RWPE1 (cell line): ENCODE data around the gene LHX1.

ENCODE experiments used
- CTCF ChIA-PET: fragments of 350-600 bp; sonication (Branson Sonifier 250); formaldehyde crosslinking; extraction: SDS; loops from one replicate; lab custom pipeline; 2021; lab: Yijun Ruan, JAX
- POLR2A ChIA-PET: fragments of 400-600 bp; formaldehyde crosslinking; extraction: SDS; loops from one replicate; lab custom pipeline; 2020; ENCODE audit warnings: antibody characterized with exemption; ENCODE audit not compliant: low non-redundant PET; lab: Yijun Ruan, JAX
- DNase-seq: peaks from one replicate; pipeline ENCODE4 v3.0.0; 2012; ENCODE audit warnings: low spot score
- H3K27ac ChIP-seq: fragments of 450-650 bp; 2 replicates; pipeline ENCODE4 v1.5.1; 2017
- CTCF ChIP-seq: fragments of 450-650 bp; conservative IDR thresholded peaks from 2 replicates; pipeline ENCODE4 v1.5.1; 2017; ENCODE audit warnings: low read depth, mild to moderate bottlenecking

Gene LHX1

GRCh38 chr17:36937959-36938565, 787 bp downstream of the LHX1 start:
- POLR2A ChIA-PET = no interaction called here
- H3K27ac ChIP-seq = no peak overlapping the region

DNA sequence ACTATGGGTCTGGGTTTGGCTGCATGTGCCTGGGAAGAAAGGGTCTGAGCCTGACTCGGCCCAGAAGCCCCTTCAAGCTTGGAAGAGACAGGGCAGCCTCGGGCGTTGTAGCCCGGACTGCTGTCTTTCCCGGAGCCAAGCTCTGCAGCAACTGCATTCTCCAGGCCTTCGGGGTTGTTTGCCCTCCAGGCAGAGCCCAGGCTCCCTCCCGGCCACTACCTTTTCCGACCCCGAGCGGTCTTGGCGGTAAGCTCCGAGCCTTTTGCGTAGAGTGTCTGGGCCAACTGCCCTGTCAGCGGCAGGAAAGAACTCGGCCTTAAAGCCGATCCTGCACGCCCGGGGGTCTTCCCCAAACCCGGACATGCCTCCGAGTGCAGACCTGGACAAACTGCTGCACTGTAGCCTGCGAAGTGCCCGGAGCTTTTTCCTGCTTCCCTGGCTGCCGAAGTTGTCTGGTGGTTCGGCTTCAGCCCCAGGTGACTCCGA, 1.3 kb downstream of the LHX1 start:
- no peak overlapping the region for H3K27ac ChIP-seq

More at GRCh38 chr17:36937959-36938565, 787 bp downstream of the LHX1 start:
- no peak for TF ChIP-seq CTCF
- no peak for DNase-seq
- CTCF ChIA-PET = interaction anchor here (0.6 to 0.7 kb wide), 2 partner anchors 10 to 313 kb away, joined by 3 to 7 read pairs; no protein-coding TSS in a partner anchor

GRCh38 chr17:36939052-36939801, 2.0 kb downstream of the LHX1 start:
- DNase-seq = no peak
- ChIA-PET CTCF (interaction anchor here (0.6 kb wide), 1 partner anchor 338 kb away, joined by 3 read pairs; the partner anchor contains the start of gene MRM1), POLR2A (no interaction called here)
- no peak overlapping the region for H3K27ac ChIP-seq
- TF ChIP-seq CTCF = no peak

More for the DNA sequence above, 1.3 kb downstream of the LHX1 start:
- DNase-seq = no peak
- no peak for TF ChIP-seq CTCF
- CTCF ChIA-PET = interaction anchor here (0.6 to 0.7 kb wide), 3 partner anchors 10 to 337 kb away, joined by 3 to 7 read pairs (median 3); partner anchors contain the start of gene MRM1
- POLR2A ChIA-PET = no interaction called here

DNA sequence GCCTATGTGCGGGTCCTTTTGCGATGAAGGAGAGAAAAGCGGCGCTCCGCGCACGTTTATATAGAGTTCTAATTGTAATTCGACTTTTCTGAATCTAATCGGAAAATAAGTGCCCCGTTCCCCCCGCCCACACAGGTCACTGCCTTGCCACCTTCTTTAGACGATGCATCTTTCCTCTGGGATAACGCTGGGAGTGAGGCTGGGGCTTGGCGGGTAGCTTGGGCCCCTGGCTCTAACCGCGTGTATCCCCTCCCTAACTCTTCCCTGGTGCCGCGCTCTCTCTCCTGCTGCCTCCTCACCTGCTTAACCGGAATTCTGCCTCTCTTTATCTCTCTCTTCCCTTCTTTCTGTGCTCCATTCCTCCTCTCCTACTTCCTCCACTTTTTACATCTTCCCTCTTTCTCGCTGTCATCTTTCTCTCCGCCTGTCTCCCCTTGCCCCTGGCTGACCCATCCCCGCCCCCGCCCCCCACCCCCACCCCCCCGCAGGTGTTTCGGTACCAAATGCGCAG, 2.6 kb downstream of the LHX1 start:
- CTCF ChIA-PET = no interaction called here
- DNase-seq = no peak
- H3K27ac ChIP-seq = no peak overlapping the region
- POLR2A ChIA-PET = no interaction called here
- TF ChIP-seq CTCF = no peak

DNA sequence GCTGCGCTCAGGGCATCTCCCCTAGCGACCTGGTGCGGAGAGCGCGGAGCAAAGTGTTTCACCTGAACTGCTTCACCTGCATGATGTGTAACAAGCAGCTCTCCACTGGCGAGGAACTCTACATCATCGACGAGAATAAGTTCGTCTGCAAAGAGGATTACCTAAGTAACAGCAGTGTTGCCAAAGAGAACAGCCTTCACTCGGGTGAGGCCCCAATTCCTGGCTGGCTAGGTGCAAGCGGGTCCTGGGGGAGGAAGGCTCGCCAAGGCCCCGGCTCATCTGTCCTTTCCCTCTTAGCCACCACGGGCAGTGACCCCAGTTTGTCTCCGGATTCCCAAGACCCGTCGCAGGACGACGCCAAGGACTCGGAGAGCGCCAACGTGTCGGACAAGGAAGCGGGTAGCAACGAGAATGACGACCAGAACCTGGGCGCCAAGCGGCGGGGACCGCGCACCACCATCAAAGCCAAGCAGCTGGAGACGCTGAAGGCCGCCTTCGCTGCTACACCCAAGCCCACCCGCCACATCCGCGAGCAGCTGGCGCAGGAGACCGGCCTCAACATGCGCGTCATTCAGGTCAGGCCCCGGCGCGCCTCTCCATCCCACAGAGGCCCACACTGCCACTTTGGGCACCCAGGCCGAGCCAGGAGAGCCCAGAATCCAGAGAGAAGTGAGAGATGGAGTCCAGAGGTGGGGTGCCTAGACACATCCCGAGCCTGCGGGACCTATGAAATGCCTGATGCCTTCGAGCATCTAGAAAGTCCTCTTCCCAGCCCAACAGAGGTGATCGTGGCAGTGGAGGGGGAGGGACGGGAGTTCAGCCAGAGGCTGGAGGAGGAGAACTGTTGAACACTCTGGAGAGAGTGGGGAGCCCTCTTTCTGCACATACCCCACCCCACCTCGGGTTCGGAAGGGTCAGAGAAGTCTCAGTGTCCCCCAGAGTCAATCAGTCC, 3.3 kb downstream of the LHX1 start:
- CTCF ChIA-PET = interaction anchor here (0.6 kb wide), 1 partner anchor 232 kb away, joined by 3 read pairs; no protein-coding TSS in a partner anchor
- DNase-seq = no peak
- no peak overlapping the region for H3K27ac ChIP-seq
- TF ChIP-seq CTCF = no peak
- POLR2A ChIA-PET = no interaction called here
